ENCODE measurements around the gene FLCN.

GRCh38 chr17:17229416-17230384 lies 7.3 kb downstream of the FLCN start:
- TF ChIP-seq GATA2 (IDR thresholded peaks at IDR 0.05; ENCODE audit: low read depth, low read length) (no peak), GATA3 (IDR thresholded peaks at IDR 0.05; ENCODE audit: low read depth, low read length) (no peak)
